ENCODE data around the gene CLTC.
A peak's percentile ranks its signal among the peaks of the same experiment; 100 is the strongest.
"Not testable (repeated sequence)": the region's sequence is repeated elsewhere in the genome, so short reads cannot be mapped to it uniquely, and the experiment has no call there.

CLTC gene

GRCh38 chr17:59619298-59620063 lies at the start of gene CLTC:
CLTC (plus strand) TSS chr17:59619895; CDS start chr17:59620132, 237 bp downstream.
- peak within 1 kb of the TSS; percentile 97 for H3K27ac ChIP-seq

GRCh38 chr17:59572301-59572924 lies 47.3 kb upstream of the CLTC start:
- no peak for TF ChIP-seq CTCF (IDR thresholded peaks at IDR 0.05)
- no peak for TF ChIP-seq ZFX (IDR thresholded peaks at IDR 0.05; ENCODE audit: borderline replicate concordance)
- no peak overlapping the region for H3K27ac ChIP-seq

More at GRCh38 chr17:59619298-59620063, at the start of gene CLTC:
- TF ChIP-seq ZFX (IDR thresholded peaks at IDR 0.05; ENCODE audit: borderline replicate concordance), result no peak
- TF ChIP-seq CTCF (IDR thresholded peaks at IDR 0.05), result no peak

GRCh38 chr17:59584168-59584567 lies 35.5 kb upstream of the CLTC start:
- not testable (repeated sequence) for H3K27ac ChIP-seq

GRCh38 chr17:59600169-59600568 lies 19.5 kb upstream of the CLTC start:
- TF ChIP-seq ZFX (IDR thresholded peaks at IDR 0.05; ENCODE audit: borderline replicate concordance) (no peak), CTCF (IDR thresholded peaks at IDR 0.05) (no peak)
- no peak overlapping the region for H3K27ac ChIP-seq

GRCh38 chr17:59601130-59601529 lies 18.6 kb upstream of the CLTC start:
- TF ChIP-seq CTCF (IDR thresholded peaks at IDR 0.05), result no peak
- TF ChIP-seq ZFX (IDR thresholded peaks at IDR 0.05; ENCODE audit: borderline replicate concordance), result no peak
- H3K27ac ChIP-seq, result no peak overlapping the region

GRCh38 chr17:59607061-59607460 lies 12.6 kb upstream of the CLTC start:
- no peak overlapping the region for H3K27ac ChIP-seq
- no peak for TF ChIP-seq ZFX (IDR thresholded peaks at IDR 0.05; ENCODE audit: borderline replicate concordance)
- TF ChIP-seq CTCF (IDR thresholded peaks at IDR 0.05), result no peak

GRCh38 chr17:59607817-59608403 lies 11.8 kb upstream of the CLTC start:
- peak; percentile 25 for TF ChIP-seq CTCF (IDR thresholded peaks at IDR 0.05)
- TF ChIP-seq ZFX (IDR thresholded peaks at IDR 0.05; ENCODE audit: borderline replicate concordance), result no peak
- H3K27ac ChIP-seq, result no peak overlapping the region

All from 22Rv1 (cell line).